ENCODE measurements around the gene RPL13.
"Not testable (repeated sequence)": the region's sequence is repeated elsewhere in the genome, so short reads cannot be mapped to it uniquely, and the experiment has no call there.

Gene RPL13

GRCh38 chr16:89563639-89564392 is 3.3 kb downstream of the RPL13 start:
- DNase-seq: no peak

GRCh38 chr16:89564476-89565255 is 4.2 kb downstream of the RPL13 start:
- no peak for DNase-seq

GRCh38 chr16:89565256-89565505 is 4.7 kb downstream of the RPL13 start:
- DNase-seq: no peak

- DNase-seq: no peak
Observed at GRCh38 chr16:89565506-89566372, 5.3 kb downstream of the RPL13 start.

GRCh38 chr16:89567656-89568594 is 7.4 kb downstream of the RPL13 start:
- DNase-seq: no peak

GRCh38 chr16:89569506-89570341 is 9.2 kb downstream of the RPL13 start:
- DNase-seq: no peak

GRCh38 chr16:89570342-89570923 is 10.0 kb downstream of the RPL13 start:
- no peak for DNase-seq

GRCh38 chr16:89570983-89571598 is 10.6 kb downstream of the RPL13 start:
- not testable (repeated sequence) for DNase-seq

- no peak for DNase-seq
Observed at GRCh38 chr16:89571636-89572035, 11.2 kb downstream of the RPL13 start.

GRCh38 chr16:89572073-89572484 is 11.6 kb downstream of the RPL13 start:
- no peak for DNase-seq

- DNase-seq: no peak
Observed at GRCh38 chr16:89572485-89573205, 12.2 kb downstream of the RPL13 start.

GRCh38 chr16:89573826-89574680 is 13.6 kb downstream of the RPL13 start:
- DNase-seq: no peak

- DNase-seq: no peak
Observed at GRCh38 chr16:89574681-89575246, 14.3 kb downstream of the RPL13 start.

- no peak for DNase-seq
Observed at GRCh38 chr16:89575247-89576152, 15.0 kb downstream of the RPL13 start, which contains the start of gene CPNE7. Gene CPNE7, plus strand, starts transcription at chr16:89575758. Its CDS starts 140 bp downstream, at chr16:89575898.

- DNase-seq: no peak
Observed at GRCh38 chr16:89576153-89577054, 15.9 kb downstream of the RPL13 start.

Measured in NCI-H524 treated with DMSO at 0.1 percent for 48 hours (cell line).